ENCODE results near the gene ZNF468. TPM values are rescaled to one million over a fixed set of nuclear protein-coding genes. Genes with fewer than 3 reads are reported as not detected.
"Not testable (repeated sequence)": the region's sequence is repeated elsewhere in the genome, so short reads cannot be mapped to it uniquely, and the experiment has no call there.

The ZNF468 gene
- total and polyA plus RNA-seq, 2 donors (not counting 3 experiments of a cell fraction or from before 2014, with no cell fraction given), result 6.3 to 12.6 TPM

DNA sequence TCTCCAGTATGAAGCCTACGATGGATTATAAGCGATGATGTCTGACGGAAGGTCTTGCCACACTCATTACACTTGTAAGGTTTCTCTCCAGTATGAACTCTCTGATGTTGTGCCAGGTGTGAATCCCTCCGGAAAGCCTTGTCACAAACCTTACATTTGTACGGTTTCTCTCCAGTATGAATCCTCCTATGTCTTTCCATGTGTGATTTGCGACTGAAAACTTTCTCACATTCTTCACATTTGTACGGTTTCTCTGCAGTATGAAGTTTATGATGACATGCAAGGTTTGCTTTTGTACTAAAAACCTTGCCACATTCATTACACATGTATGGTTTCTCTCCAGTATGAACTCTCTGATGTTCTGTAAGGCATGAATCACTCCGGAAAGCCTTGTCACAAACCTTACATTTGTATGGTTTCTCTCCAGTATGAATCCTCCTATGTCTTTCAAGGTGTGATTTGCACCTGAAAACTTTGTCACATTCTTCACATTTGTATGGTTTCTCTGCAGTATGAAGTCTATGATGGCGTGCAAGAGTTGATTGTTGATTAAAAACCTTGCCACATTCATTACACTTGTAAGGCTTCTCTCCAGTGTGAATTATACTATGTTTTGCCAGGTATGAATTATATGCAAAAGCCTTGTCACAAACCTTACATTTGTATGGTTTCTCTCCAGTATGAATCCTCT lies 57.3 kb downstream of the ZNF468 start:
- H3K4me2 ChIP-seq (ENCODE audit: insufficient read depth, low read length); H3K9me1 ChIP-seq (replicated peaks; ENCODE audit: control insufficient read depth, extremely low read depth, insufficient read depth, low read length); H2AFZ ChIP-seq (ENCODE audit: low read depth, low read length); BruUV-seq (replicated peaks); H3K9ac ChIP-seq (replicated peaks; ENCODE audit: extremely low read depth, insufficient read depth, low read length); intact Hi-C loops (cut with micrococcal nuclease); CTCF ChIA-PET; H3K79me2 ChIP-seq (ENCODE audit: control insufficient read depth, insufficient read depth, low read length); FAIRE-seq; H3K4me1 ChIP-seq (ENCODE audit: control insufficient read depth, extremely low read depth, insufficient read depth, low read length); H3K27ac ChIP-seq (ENCODE audit: insufficient read depth, low read depth, low read length); H3K4me3 ChIP-seq (replicated peaks in 1 of 3; ENCODE audit: insufficient read depth in 1 of 3, low read depth in 1 of 3, low read length in 3 of 3); H3K27me3 ChIP-seq (ENCODE audit: control insufficient read depth in 2 of 2, insufficient read depth in 2 of 2, low read length in 2 of 2); DNase-seq (ENCODE audit: low read depth, low spot score); POLR2A ChIA-PET; H4K20me1 ChIP-seq (replicated peaks; ENCODE audit: control insufficient read depth, extremely low read depth, insufficient read depth, low read length); dilution Hi-C loops (cut with MboI; ENCODE audit: extremely low pct_ligation_motif_present, low sequenced_read_pairs): not testable (repeated sequence)
- H3K36me3 ChIP-seq (ENCODE audit: control insufficient read depth in 2 of 2, extremely low read depth in 1 of 2, insufficient read depth in 2 of 2, low read length in 2 of 2), result peaks cover 3 to 13% of the 10 kb centered on the region in 2 experiments
- peaks cover 20% of the 10 kb centered on the region for H3K9me3 ChIP-seq (replicated peaks; ENCODE audit: control insufficient read depth, insufficient read depth, low read length)

DNA sequence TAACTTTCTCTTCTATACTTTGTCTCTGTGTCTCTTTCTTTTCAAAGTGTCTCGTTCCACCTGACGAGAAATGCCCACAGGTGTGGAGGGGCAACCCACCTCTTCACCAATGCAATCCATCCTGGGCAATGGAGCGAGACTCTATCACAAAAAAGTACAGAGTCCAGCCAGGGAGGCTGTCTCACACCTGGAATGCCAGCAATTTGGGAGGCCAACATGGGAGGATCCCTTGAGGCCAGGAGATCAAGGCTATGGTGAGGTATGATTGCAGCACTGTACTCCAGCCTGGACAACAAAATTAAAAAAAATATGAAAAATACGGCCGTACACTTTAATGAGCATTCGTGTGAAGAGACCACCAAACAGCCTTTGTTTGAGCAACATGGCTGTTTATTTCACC lies 68.0 kb downstream of the ZNF468 start:
- no peak for DNase-seq (ENCODE audit: low read depth, low spot score)
- CTCF ChIA-PET, result no interaction called here
- TF ChIP-seq FOS (IDR thresholded peaks at IDR 0.05; ENCODE audit: borderline replicate concordance, insufficient read depth, low read length) (no peak), GATA2 (IDR thresholded peaks at IDR 0.05; ENCODE audit: insufficient read depth, insufficient read length, low read depth, low read length) (no peak), EZH2 (IDR thresholded peaks at IDR 0.05; ENCODE audit: borderline replicate concordance, low read depth, low read length, severe bottlenecking) (no peak), POLR2A (IDR thresholded peaks at IDR 0.05; ENCODE audit: low read depth, low read length) (no peak), MYC (IDR thresholded peaks at IDR 0.05; ENCODE audit: low read depth, low read length) (no peak), JUN (IDR thresholded peaks at IDR 0.05; ENCODE audit: borderline replicate concordance, insufficient read depth, insufficient read length, low read depth) (no peak), POLR2AphosphoS5 (IDR thresholded peaks at IDR 0.05; ENCODE audit: insufficient read depth, low read depth, low read length) (no peak)
- TF ChIP-seq, protein P1, sequence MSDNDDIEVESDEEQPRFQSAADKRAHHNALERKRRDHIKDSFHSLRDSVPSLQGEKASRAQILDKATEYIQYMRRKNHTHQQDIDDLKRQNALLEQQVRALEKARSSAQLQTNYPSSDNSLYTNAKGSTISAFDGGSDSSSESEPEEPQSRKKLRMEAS (IDR thresholded peaks at IDR 0.05; ENCODE audit: insufficient read depth, insufficient read length), result no peak
- TF ChIP-seq, protein P2, sequence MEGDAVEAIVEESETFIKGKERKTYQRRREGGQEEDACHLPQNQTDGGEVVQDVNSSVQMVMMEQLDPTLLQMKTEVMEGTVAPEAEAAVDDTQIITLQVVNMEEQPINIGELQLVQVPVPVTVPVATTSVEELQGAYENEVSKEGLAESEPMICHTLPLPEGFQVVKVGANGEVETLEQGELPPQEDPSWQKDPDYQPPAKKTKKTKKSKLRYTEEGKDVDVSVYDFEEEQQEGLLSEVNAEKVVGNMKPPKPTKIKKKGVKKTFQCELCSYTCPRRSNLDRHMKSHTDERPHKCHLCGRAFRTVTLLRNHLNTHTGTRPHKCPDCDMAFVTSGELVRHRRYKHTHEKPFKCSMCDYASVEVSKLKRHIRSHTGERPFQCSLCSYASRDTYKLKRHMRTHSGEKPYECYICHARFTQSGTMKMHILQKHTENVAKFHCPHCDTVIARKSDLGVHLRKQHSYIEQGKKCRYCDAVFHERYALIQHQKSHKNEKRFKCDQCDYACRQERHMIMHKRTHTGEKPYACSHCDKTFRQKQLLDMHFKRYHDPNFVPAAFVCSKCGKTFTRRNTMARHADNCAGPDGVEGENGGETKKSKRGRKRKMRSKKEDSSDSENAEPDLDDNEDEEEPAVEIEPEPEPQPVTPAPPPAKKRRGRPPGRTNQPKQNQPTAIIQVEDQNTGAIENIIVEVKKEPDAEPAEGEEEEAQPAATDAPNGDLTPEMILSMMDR (IDR thresholded peaks at IDR 0.05; ENCODE audit: extremely low read depth in 1 of 2, insufficient read depth in 1 of 2, low read depth in 1 of 2, low read length in 2 of 2), result no peak
- no peak overlapping the region for H3K27ac ChIP-seq (ENCODE audit: insufficient read depth, low read depth, low read length)
- FAIRE-seq, result no peak
- POLR2A ChIA-PET, result no interaction called here
- BruUV-seq (replicated peaks), result no TSS peak
- no peak overlapping the region for H3K4me2 ChIP-seq (ENCODE audit: insufficient read depth, low read length)
- H3K9me3 ChIP-seq (replicated peaks; ENCODE audit: control insufficient read depth, insufficient read depth, low read length), result no peaks in the 10 kb centered on the region
- H3K27me3 ChIP-seq (ENCODE audit: control insufficient read depth in 2 of 2, insufficient read depth in 2 of 2, low read length in 2 of 2), result no peaks in the 10 kb centered on the region
- H3K9me1 ChIP-seq (replicated peaks; ENCODE audit: control insufficient read depth, extremely low read depth, insufficient read depth, low read length), result no peaks in the 10 kb centered on the region
- peaks cover 12% of the 10 kb centered on the region for H3K4me1 ChIP-seq (ENCODE audit: control insufficient read depth, extremely low read depth, insufficient read depth, low read length)
- no peak overlapping the region for H2AFZ ChIP-seq (ENCODE audit: low read depth, low read length)
- H3K4me3 ChIP-seq (replicated peaks in 1 of 3; ENCODE audit: insufficient read depth in 1 of 3, low read depth in 1 of 3, low read length in 3 of 3), result no peak overlapping the region
- H3K79me2 ChIP-seq (ENCODE audit: control insufficient read depth, insufficient read depth, low read length), result no peaks in the 10 kb centered on the region
- no peak overlapping the region for H3K9ac ChIP-seq (replicated peaks; ENCODE audit: extremely low read depth, insufficient read depth, low read length)
- dilution Hi-C loops (cut with MboI; ENCODE audit: extremely low pct_ligation_motif_present, low sequenced_read_pairs), result no loop called here
- H3K36me3 ChIP-seq (ENCODE audit: control insufficient read depth in 2 of 2, extremely low read depth in 1 of 2, insufficient read depth in 2 of 2, low read length in 2 of 2), result no peaks in the 10 kb centered on the region
- intact Hi-C loops (cut with micrococcal nuclease), result no loop called here
- no peaks in the 10 kb centered on the region for H4K20me1 ChIP-seq (replicated peaks; ENCODE audit: control insufficient read depth, extremely low read depth, insufficient read depth, low read length)

All from endothelial cell of umbilical vein (primary cell).